Measurements from ENCODE around the gene TBC1D1. TPM values are rescaled to one million over a fixed set of nuclear protein-coding genes. Genes with fewer than 3 reads are reported as not detected.
A peak's percentile ranks its signal among the peaks of the same experiment; 100 is the strongest.

The TBC1D1 gene
- total RNA-seq, 2 donors from 2014 or later, result 58.0 to 68.7 TPM

GRCh38 chr4:37999000-37999716 is 108.3 kb downstream of the TBC1D1 start:
- Mint-ChIP-seq H3K9me3 (no peaks in the 10 kb centered on the region), H3K4me1 (ENCODE audit: low read depth) (peaks cover 45% of the 10 kb centered on the region)

GRCh38 chr4:37999965-38000364 is 109.1 kb downstream of the TBC1D1 start:
- peaks cover 43% of the 10 kb centered on the region for H3K4me1 Mint-ChIP-seq (ENCODE audit: low read depth)
- no peaks in the 10 kb centered on the region for H3K36me3 Mint-ChIP-seq (ENCODE audit: insufficient read depth in 2 of 2)
- no peak overlapping the region for H3K27ac Mint-ChIP-seq
- no peak overlapping the region for H3K4me3 Mint-ChIP-seq
- H3K27me3 Mint-ChIP-seq (ENCODE audit: low read depth), result no peaks in the 10 kb centered on the region
- ATAC-seq (replicated peaks in 1 of 2) (no peak), DNase-seq (no peak)
- no peaks in the 10 kb centered on the region for H3K9me3 Mint-ChIP-seq

More at GRCh38 chr4:37999000-37999716, 108.3 kb downstream of the TBC1D1 start:
- no peaks in the 10 kb centered on the region for H3K36me3 Mint-ChIP-seq (ENCODE audit: insufficient read depth in 2 of 2)
- H3K4me3 Mint-ChIP-seq, result peak overlapping the region; percentile 57 to 62
- peak in 1 of 2 donors; percentile 36 for ATAC-seq (replicated peaks in 1 of 2)
- H3K27me3 Mint-ChIP-seq (ENCODE audit: low read depth), result no peaks in the 10 kb centered on the region
- DNase-seq, result no peak
- no peak overlapping the region for H3K27ac Mint-ChIP-seq

DNA sequence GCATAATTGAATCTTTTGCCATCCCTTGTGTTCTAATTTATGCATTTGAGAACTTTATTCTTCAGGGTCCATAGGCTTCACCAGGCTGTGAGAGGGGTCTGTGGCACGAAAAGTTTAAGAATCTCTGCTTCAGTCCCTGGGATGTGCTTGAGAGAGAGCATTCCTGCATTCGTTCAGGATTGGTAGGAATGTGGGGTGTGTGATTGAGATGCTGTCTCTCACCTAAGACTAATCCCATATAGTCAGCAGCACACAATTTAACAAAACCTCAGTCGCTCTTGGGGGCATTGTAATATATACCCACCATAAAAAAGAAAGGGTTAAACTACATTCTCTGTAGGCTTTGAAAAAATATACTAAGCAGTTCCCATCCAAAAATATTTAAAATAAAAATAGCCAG is 111.0 kb downstream of the TBC1D1 start:
- H3K36me3 Mint-ChIP-seq (ENCODE audit: insufficient read depth in 2 of 2), result no peaks in the 10 kb centered on the region
- no peak for ATAC-seq (replicated peaks in 1 of 2)

DNA sequence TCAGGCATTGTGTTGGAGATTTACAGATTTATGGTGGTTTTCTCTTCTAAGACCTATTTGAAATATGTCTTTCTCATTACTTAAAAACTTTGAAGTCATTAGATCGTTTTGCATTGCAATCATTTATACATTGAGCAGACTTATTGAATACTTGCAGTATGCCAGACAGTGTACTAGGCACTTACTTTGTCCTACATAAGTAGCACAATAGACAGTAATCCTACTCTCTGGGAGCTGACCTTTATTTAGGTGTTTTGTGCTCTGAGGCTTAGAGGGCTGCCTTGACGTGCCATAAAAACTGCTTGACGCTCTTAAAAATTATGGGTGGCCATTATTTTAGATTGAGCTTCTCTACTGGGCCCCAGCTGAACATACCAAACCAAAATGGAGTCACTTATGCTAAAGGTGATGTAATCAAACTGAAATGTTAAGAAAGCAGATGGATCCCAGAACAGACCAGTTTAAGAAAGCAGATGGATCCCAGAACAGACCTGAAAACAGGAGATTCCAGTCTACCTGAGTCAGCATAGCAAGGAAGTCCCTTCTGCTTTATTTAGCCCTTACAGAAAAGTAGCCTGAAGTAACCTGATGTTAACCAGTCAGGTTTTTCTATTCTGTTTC is 111.7 kb downstream of the TBC1D1 start:
- DNase-seq (no peak), ATAC-seq (replicated peaks in 1 of 2) (peak in 1 of 2 donors; percentile 13)
- H3K27me3 Mint-ChIP-seq (ENCODE audit: low read depth), result no peaks in the 10 kb centered on the region
- H3K9me3 Mint-ChIP-seq, result no peaks in the 10 kb centered on the region
- no peaks in the 10 kb centered on the region for H3K36me3 Mint-ChIP-seq (ENCODE audit: insufficient read depth in 2 of 2)
- peak overlapping the region; percentile 58 for H3K27ac Mint-ChIP-seq
- H3K4me3 Mint-ChIP-seq, result no peak overlapping the region
- H3K4me1 Mint-ChIP-seq (ENCODE audit: low read depth), result peaks cover 45% of the 10 kb centered on the region

More for the DNA sequence above, 111.0 kb downstream of the TBC1D1 start:
- Mint-ChIP-seq H3K4me1 (ENCODE audit: low read depth) (peaks cover 45% of the 10 kb centered on the region), H3K27me3 (ENCODE audit: low read depth) (no peaks in the 10 kb centered on the region), H3K4me3 (no peak overlapping the region), H3K27ac (no peak overlapping the region), H3K9me3 (no peaks in the 10 kb centered on the region)
- DNase-seq, result no peak

- H3K9me3 Mint-ChIP-seq, result no peaks in the 10 kb centered on the region
- peak overlapping the region; percentile 10 for H3K27ac Mint-ChIP-seq
- no peaks in the 10 kb centered on the region for H3K27me3 Mint-ChIP-seq (ENCODE audit: low read depth)
- H3K4me1 Mint-ChIP-seq (ENCODE audit: low read depth), result peaks cover 43% of the 10 kb centered on the region
- H3K4me3 Mint-ChIP-seq, result no peak overlapping the region
- DNase-seq (no peak), ATAC-seq (replicated peaks in 1 of 2) (peak in 1 of 2 donors; percentile 30)
- H3K36me3 Mint-ChIP-seq (ENCODE audit: insufficient read depth in 2 of 2), result no peaks in the 10 kb centered on the region
These were observed 112.2 kb downstream of the TBC1D1 start for GRCh38 chr4:38003102-38003501.

DNA sequence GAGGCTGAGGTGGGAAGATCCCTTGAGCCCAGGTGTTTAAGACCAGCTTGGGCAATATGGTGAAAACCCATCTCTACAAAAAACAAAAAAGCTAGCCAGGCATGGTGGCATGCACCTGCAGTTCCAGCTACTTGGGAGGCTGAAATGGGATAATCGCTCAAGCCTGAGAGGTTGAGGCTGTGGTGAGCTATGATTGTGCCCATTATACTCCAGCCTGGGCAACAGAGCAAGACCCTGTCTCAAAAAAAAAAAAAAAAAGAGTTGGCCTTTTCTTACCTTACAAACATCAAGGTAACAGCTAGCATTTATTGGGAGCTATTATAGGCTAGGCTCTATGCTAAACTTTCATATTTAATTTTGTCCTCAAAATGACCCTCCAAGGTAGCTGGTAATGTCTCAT is 112.7 kb downstream of the TBC1D1 start:
- H3K36me3 Mint-ChIP-seq (ENCODE audit: insufficient read depth in 2 of 2), result no peaks in the 10 kb centered on the region
- DNase-seq (no peak), ATAC-seq (replicated peaks in 1 of 2) (no peak)
- no peak overlapping the region for H3K4me3 Mint-ChIP-seq
- peaks cover 42% of the 10 kb centered on the region for H3K4me1 Mint-ChIP-seq (ENCODE audit: low read depth)
- no peaks in the 10 kb centered on the region for H3K9me3 Mint-ChIP-seq
- H3K27ac Mint-ChIP-seq, result no peak overlapping the region
- H3K27me3 Mint-ChIP-seq (ENCODE audit: low read depth), result no peaks in the 10 kb centered on the region

DNA sequence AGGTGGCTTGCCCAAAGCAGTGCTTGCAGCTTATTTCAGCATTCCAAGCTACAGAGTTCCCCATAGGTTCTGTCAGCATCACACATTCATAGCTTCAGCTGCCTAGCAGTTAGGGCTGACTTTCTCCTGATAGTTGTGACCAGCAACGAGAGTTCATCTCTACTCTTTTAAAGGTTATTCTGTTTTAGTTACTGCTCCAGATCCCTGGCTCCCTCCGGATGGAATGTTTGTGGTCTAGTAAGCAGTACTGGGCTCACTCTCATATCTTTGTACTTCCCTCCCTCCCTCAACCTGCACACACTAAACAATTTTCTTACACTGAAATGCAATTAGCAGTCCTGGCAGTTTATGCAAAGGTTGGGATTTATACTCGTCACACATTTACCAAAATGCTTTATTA is 113.2 kb downstream of the TBC1D1 start:
- no peaks in the 10 kb centered on the region for H3K36me3 Mint-ChIP-seq (ENCODE audit: insufficient read depth in 2 of 2)
- H3K27me3 Mint-ChIP-seq (ENCODE audit: low read depth), result no peaks in the 10 kb centered on the region
- no peak for DNase-seq
- H3K4me3 Mint-ChIP-seq, result no peak overlapping the region
- ATAC-seq (replicated peaks in 1 of 2), result no peak
- H3K4me1 Mint-ChIP-seq (ENCODE audit: low read depth), result peaks cover 38% of the 10 kb centered on the region
- no peaks in the 10 kb centered on the region for H3K9me3 Mint-ChIP-seq
- no peak overlapping the region for H3K27ac Mint-ChIP-seq

- Mint-ChIP-seq H3K4me3 (no peak overlapping the region), H3K27ac (no peak overlapping the region), H3K36me3 (ENCODE audit: insufficient read depth in 2 of 2) (no peaks in the 10 kb centered on the region), H3K27me3 (ENCODE audit: low read depth) (no peaks in the 10 kb centered on the region), H3K4me1 (ENCODE audit: low read depth) (peaks cover 31% of the 10 kb centered on the region), H3K9me3 (no peaks in the 10 kb centered on the region)
- DNase-seq (no peak), ATAC-seq (replicated peaks in 1 of 2) (no peak)
These were observed 114.0 kb downstream of the TBC1D1 start for GRCh38 chr4:38004887-38005286.

DNA sequence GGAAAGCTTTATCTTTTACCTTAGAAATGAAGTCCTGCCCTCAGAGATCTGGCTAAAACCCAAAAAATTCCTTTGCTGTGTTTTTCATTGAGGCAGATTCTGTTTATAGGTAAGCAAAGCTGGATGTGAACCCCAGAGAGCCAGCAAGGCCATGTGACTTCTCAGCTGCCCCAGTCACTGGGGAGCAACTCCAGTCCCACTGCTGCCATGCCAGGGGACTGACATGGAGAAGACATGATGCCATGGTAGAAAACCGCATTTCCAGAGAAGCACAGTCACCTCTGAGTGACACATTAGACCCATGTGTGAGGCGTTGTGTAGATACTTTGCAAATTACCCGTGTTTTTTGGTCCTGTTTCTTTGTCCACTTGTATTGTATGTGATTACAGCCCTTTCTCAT is 114.8 kb downstream of the TBC1D1 start:
- Mint-ChIP-seq H3K27ac (no peak overlapping the region), H3K4me1 (ENCODE audit: low read depth) (peaks cover 31% of the 10 kb centered on the region)
- ATAC-seq (replicated peaks in 1 of 2), result no peak

DNA sequence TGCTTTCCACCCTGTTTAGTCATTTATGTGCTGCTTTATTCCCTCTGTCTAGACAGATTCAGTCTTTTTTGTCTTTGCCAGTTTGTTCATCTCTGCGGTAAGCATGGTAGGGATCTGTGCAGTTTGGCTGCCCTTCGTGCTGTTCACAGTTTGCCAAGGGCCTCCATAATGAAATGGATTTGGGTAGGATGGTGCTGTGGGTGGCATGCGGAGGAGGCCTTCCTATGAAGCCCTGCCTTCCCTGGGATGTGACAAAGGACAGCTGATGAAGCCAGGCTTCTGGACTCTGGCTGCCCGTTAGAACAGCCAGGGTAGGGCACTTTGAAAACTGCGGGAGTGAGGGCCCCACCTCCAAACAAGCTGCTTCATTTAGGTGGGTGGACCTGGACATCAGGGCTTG is 116.8 kb downstream of the TBC1D1 start:
- no peaks in the 10 kb centered on the region for H3K36me3 Mint-ChIP-seq (ENCODE audit: insufficient read depth in 2 of 2)
- no peak overlapping the region for H3K27ac Mint-ChIP-seq
- H3K4me3 Mint-ChIP-seq, result no peak overlapping the region
- H3K4me1 Mint-ChIP-seq (ENCODE audit: low read depth), result peaks cover 42% of the 10 kb centered on the region
- H3K27me3 Mint-ChIP-seq (ENCODE audit: low read depth), result no peaks in the 10 kb centered on the region
- DNase-seq, result no peak
- no peak for ATAC-seq (replicated peaks in 1 of 2)
- no peaks in the 10 kb centered on the region for H3K9me3 Mint-ChIP-seq

More for the DNA sequence above, 114.8 kb downstream of the TBC1D1 start:
- Mint-ChIP-seq H3K9me3 (no peaks in the 10 kb centered on the region), H3K36me3 (ENCODE audit: insufficient read depth in 2 of 2) (no peaks in the 10 kb centered on the region), H3K27me3 (ENCODE audit: low read depth) (no peaks in the 10 kb centered on the region), H3K4me3 (no peak overlapping the region)
- DNase-seq, result no peak

GRCh38 chr4:38008571-38009021 is 117.7 kb downstream of the TBC1D1 start:
- Mint-ChIP-seq H3K27ac (no peak overlapping the region), H3K4me1 (ENCODE audit: low read depth) (peaks cover 34% of the 10 kb centered on the region), H3K36me3 (ENCODE audit: insufficient read depth in 2 of 2) (no peaks in the 10 kb centered on the region), H3K9me3 (no peaks in the 10 kb centered on the region), H3K4me3 (no peak overlapping the region), H3K27me3 (ENCODE audit: low read depth) (no peaks in the 10 kb centered on the region)
- no peak for DNase-seq
- ATAC-seq (replicated peaks in 1 of 2), result no peak

- ATAC-seq (replicated peaks in 1 of 2) (no peak), DNase-seq (no peak)
- no peak overlapping the region for H3K4me3 Mint-ChIP-seq
- H3K27ac Mint-ChIP-seq, result no peak overlapping the region
- no peaks in the 10 kb centered on the region for H3K36me3 Mint-ChIP-seq (ENCODE audit: insufficient read depth in 2 of 2)
- H3K9me3 Mint-ChIP-seq, result no peaks in the 10 kb centered on the region
- peaks cover 33% of the 10 kb centered on the region for H3K4me1 Mint-ChIP-seq (ENCODE audit: low read depth)
- H3K27me3 Mint-ChIP-seq (ENCODE audit: low read depth), result no peaks in the 10 kb centered on the region
These were observed 118.5 kb downstream of the TBC1D1 start for GRCh38 chr4:38009421-38009820.

- Mint-ChIP-seq H3K4me1 (ENCODE audit: low read depth) (peaks cover 28% of the 10 kb centered on the region), H3K27me3 (ENCODE audit: low read depth) (no peaks in the 10 kb centered on the region), H3K27ac (no peak overlapping the region), H3K36me3 (ENCODE audit: insufficient read depth in 2 of 2) (no peaks in the 10 kb centered on the region), H3K4me3 (no peak overlapping the region), H3K9me3 (no peaks in the 10 kb centered on the region)
- no peak for ATAC-seq (replicated peaks in 1 of 2)
- DNase-seq, result no peak
These were observed 119.1 kb downstream of the TBC1D1 start for GRCh38 chr4:38009949-38010348.
